DMS153 treated with DMSO at 0.1 percent for 48 hours (cell line): ENCODE results near the gene FTO.

Experiments
- DNase-seq: peaks from one replicate; lab custom pipeline; 2025; ENCODE audit not compliant: unreplicated experiment; lab: John Stamatoyannopoulos, UW

The FTO gene

DNA sequence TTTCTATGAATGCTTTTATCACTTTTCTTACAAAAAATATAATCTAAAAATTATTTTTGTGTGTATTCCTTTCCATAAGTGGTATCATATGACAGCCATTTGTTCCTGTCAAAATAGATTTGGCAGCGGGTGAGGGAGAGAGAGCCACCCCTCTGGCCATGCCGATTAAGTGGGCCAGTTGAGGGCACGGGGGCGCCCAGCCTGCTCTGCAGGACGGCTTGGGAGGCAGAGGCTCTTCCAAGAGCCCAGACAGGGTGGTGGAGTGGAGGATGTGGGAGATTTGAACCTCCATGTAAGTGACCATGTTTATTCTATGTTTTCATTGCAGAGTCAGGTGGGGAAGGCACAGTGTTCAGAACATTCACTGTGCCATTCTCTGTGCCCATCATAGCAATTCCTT is 493.8 kb downstream of the FTO start:
- DNase-seq: no peak

DNA sequence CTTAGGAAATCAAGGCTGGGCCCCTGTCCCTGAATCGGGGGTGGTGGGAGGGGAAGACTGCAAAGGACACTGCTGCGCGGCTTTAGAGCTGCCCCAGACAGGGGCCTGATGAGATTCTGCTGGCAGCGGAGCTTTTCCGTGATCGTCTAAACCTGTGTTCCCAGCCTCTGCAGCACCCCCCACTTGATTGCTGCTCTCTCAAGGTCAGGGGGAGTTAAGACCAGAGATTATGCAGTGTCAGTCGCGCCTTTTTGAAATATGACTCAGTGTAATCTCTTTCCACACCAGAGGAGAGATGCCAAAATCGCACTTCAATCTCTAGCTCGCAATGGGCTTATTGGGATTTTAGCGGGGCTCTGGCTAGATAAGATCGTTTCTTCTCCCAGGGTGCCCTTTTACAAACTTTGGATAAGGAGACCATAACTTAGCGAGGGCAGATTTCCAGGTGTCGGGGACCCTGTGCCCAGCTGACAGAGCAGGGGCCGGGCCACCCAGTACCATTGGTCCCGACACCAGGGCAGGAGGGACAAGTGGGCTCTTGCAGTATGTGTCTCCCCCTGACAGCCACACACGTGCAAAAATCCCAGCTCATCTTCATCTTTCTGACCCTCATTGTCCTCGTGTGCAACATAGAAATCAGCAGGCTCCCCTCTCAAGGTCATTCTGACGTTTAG is 495.7 kb downstream of the FTO start:
- DNase-seq: no peak

DNA sequence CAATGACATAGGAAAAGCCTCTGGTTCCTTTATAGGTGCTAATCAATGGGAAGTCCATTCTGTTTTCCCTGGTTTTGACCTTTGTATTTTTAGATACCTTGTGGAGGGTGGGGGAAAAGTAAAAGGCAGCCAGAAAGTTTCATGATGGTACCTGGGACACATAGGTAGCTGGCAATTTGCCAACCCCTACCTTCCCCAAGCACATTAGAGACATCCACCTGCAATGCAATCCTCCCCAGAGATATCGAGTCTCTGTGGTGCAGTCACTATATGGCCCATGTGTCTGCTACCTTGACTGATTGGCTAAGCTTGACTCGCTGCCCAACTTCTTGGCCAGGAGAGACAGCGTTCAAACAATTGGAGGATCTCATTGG is 496.2 kb downstream of the FTO start:
- DNase-seq: no peak

DNA sequence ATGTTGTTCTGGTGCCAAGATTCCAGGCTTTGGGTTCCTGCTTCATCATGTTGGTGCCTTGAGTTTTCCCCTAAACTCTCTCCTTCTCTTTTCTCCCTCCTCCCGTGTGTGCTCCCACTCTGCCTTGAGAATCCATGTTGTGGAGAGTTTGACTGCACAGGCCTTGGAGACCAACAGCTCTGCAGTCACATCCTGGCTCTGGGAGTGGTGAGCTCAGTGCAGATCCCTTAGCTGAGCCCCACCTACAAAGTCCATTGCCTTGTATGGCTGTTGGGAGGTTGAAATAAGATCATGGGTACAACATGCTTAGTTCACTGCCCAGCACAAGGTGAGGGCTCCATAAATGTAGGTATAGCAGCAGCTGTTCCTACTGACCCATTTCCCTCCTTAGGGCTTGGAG is 496.8 kb downstream of the FTO start:
- no peak for DNase-seq

DNA sequence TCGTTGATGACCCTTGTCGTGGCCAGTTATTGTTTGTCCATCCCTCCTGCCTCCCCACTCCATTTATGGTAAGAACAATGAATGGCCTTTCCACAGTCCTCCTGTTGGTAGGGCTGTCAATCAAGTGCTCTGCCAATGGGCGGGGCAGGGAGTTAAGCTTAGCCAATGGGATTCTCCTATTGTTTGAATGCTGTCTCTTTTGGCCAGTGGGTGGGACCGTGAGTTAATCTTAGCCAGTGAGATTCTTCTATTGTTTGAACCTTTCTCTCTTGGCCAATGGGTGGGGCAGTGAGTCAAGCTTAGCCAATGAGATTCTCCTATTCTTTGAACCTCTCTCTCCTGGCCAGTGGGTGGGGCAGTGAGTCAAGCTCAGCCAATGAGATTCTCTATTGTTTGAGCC is 497.2 kb downstream of the FTO start:
- no peak for DNase-seq
